Prostate gland (tissue), 2 donors: Measurements from ENCODE around the gene ABHD10.

Source experiments
- POLR2A ChIP-seq: fragments of 450-650 bp; IDR thresholded peaks from one replicate; pipeline ENCODE4 v1.6.1; 2016; ENCODE audit warnings: antibody characterized with exemption, mild to moderate bottlenecking
- TF ChIP-seq, protein P1 (sequence below), 4 experiments: fragments of 200-600 bp in 2 of 4; fragments of 450-650 bp in 2 of 4; sonication (generic) in 2 of 4; IDR thresholded peaks; 1 replicate in 3 of 4; 2 replicates in 1 of 4; pipeline ENCODE4 v1.5.1; 2016 to 2019; ENCODE audit warnings: antibody characterized with exemption in 4 of 4, mild to moderate bottlenecking in 2 of 4, moderate library complexity in 2 of 4

DNA sequence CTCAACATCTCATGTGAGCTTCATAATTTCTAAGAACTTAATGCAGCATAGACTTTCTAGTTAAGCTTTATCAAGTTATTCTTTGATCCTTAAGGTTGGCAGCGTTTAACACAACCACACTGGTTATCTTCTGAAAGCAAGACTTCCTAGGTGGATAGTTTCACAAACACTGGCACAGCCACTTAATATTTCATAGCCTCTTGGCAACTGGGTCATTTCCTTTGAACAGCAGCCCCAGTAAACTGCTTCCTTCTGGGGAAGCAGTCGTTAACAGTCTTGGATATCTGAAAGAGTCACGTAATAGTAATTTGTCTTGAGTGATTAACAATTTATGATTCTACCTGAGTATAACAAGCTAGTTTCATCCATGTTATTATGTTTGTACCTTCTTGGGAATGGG is 45.9 kb upstream of the ABHD10 start:
- TF ChIP-seq, protein P1, sequence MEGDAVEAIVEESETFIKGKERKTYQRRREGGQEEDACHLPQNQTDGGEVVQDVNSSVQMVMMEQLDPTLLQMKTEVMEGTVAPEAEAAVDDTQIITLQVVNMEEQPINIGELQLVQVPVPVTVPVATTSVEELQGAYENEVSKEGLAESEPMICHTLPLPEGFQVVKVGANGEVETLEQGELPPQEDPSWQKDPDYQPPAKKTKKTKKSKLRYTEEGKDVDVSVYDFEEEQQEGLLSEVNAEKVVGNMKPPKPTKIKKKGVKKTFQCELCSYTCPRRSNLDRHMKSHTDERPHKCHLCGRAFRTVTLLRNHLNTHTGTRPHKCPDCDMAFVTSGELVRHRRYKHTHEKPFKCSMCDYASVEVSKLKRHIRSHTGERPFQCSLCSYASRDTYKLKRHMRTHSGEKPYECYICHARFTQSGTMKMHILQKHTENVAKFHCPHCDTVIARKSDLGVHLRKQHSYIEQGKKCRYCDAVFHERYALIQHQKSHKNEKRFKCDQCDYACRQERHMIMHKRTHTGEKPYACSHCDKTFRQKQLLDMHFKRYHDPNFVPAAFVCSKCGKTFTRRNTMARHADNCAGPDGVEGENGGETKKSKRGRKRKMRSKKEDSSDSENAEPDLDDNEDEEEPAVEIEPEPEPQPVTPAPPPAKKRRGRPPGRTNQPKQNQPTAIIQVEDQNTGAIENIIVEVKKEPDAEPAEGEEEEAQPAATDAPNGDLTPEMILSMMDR (IDR thresholded peaks at IDR 0.05), result no peak
- no peak for TF ChIP-seq POLR2A
